Amniotic stem cell (primary cell): ENCODE measurements around the gene FAM50A.

Experiments
- DNase-seq: peaks from one replicate; lab custom pipeline; 2025; lab: John Stamatoyannopoulos, UW

Gene FAM50A

GRCh38 chrX:154466036-154466435 lies 22.1 kb downstream of the FAM50A start:
- no peak for DNase-seq

- no peak for DNase-seq
These were observed 23.0 kb downstream of the FAM50A start for GRCh38 chrX:154466907-154467306.

- no peak for DNase-seq
These were observed 23.6 kb downstream of the FAM50A start for GRCh38 chrX:154467556-154467955.

GRCh38 chrX:154468217-154468616 lies 24.3 kb downstream of the FAM50A start:
- no peak for DNase-seq

GRCh38 chrX:154469114-154469513 lies 25.2 kb downstream of the FAM50A start:
- no peak for DNase-seq

GRCh38 chrX:154469880-154470279 lies 25.9 kb downstream of the FAM50A start:
- DNase-seq = no peak

- DNase-seq = no peak
These were observed 26.5 kb downstream of the FAM50A start for GRCh38 chrX:154470434-154470833.

- no peak for DNase-seq
These were observed 27.1 kb downstream of the FAM50A start for GRCh38 chrX:154470914-154471568.

- no peak for DNase-seq
These were observed 28.1 kb downstream of the FAM50A start for GRCh38 chrX:154471839-154472684.

GRCh38 chrX:154472685-154473632 lies 29.0 kb downstream of the FAM50A start:
- no peak for DNase-seq

- no peak for DNase-seq
These were observed 29.7 kb downstream of the FAM50A start for GRCh38 chrX:154473683-154474082.

- no peak for DNase-seq
These were observed 32.9 kb downstream of the FAM50A start for GRCh38 chrX:154476821-154477220.

- no peak for DNase-seq
These were observed 34.0 kb downstream of the FAM50A start for GRCh38 chrX:154477891-154478477.

GRCh38 chrX:154478728-154479622 lies 35.0 kb downstream of the FAM50A start, which contains the start of gene LAGE3:
Gene LAGE3, minus strand, starts transcription at chrX:154479281. Its CDS starts 366 bp downstream, at chrX:154478915.
- peak; percentile 42 for DNase-seq

- DNase-seq = no peak
These were observed 37.3 kb downstream of the FAM50A start for GRCh38 chrX:154481195-154481594.

- no peak for DNase-seq
These were observed 38.1 kb downstream of the FAM50A start for GRCh38 chrX:154481911-154482601.

- DNase-seq = no peak
These were observed 38.8 kb downstream of the FAM50A start for GRCh38 chrX:154482786-154483185.

GRCh38 chrX:154483325-154483724 lies 39.4 kb downstream of the FAM50A start:
- DNase-seq = no peak

GRCh38 chrX:154484255-154485149 lies 40.6 kb downstream of the FAM50A start:
- no peak for DNase-seq
